ENCODE data around the gene VAT1L.

The VAT1L gene

GRCh38 chr16:77834635-77835540, 46.5 kb downstream of the VAT1L start:
- no peak for DNase-seq (ENCODE audit: low spot score)

GRCh38 chr16:77836801-77837200, 48.4 kb downstream of the VAT1L start:
- DNase-seq (ENCODE audit: low spot score), result no peak

- no peak for DNase-seq (ENCODE audit: low spot score)
Measured at GRCh38 chr16:77838597-77839255, 50.4 kb downstream of the VAT1L start.

- DNase-seq (ENCODE audit: low spot score), result no peak
Measured at GRCh38 chr16:77840093-77840492, 51.7 kb downstream of the VAT1L start.

- DNase-seq (ENCODE audit: low spot score), result no peak
Measured at GRCh38 chr16:77840673-77841501, 52.5 kb downstream of the VAT1L start.

GRCh38 chr16:77841502-77841763, 53.1 kb downstream of the VAT1L start:
- no peak for DNase-seq (ENCODE audit: low spot score)

GRCh38 chr16:77842468-77842867, 54.1 kb downstream of the VAT1L start:
- no peak for DNase-seq (ENCODE audit: low spot score)

- DNase-seq (ENCODE audit: low spot score), result no peak
Measured at GRCh38 chr16:77843405-77843804, 55.0 kb downstream of the VAT1L start.

- no peak for DNase-seq (ENCODE audit: low spot score)
Measured at GRCh38 chr16:77844801-77845200, 56.4 kb downstream of the VAT1L start.

- no peak for DNase-seq (ENCODE audit: low spot score)
Measured at GRCh38 chr16:77849646-77850258, 61.4 kb downstream of the VAT1L start.

GRCh38 chr16:77850636-77851333, 62.4 kb downstream of the VAT1L start:
- DNase-seq (ENCODE audit: low spot score), result no peak

- DNase-seq (ENCODE audit: low spot score), result no peak
Measured at GRCh38 chr16:77853161-77853560, 64.8 kb downstream of the VAT1L start.

GRCh38 chr16:77856438-77857160, 68.2 kb downstream of the VAT1L start:
- DNase-seq (ENCODE audit: low spot score), result no peak

GRCh38 chr16:77858060-77858459, 69.7 kb downstream of the VAT1L start:
- no peak for DNase-seq (ENCODE audit: low spot score)

- no peak for DNase-seq (ENCODE audit: low spot score)
Measured at GRCh38 chr16:77859493-77860232, 71.3 kb downstream of the VAT1L start.

- DNase-seq (ENCODE audit: low spot score), result no peak
Measured at GRCh38 chr16:77860953-77861352, 72.6 kb downstream of the VAT1L start.

- DNase-seq (ENCODE audit: low spot score), result no peak
Measured at GRCh38 chr16:77863250-77863649, 74.9 kb downstream of the VAT1L start.

- DNase-seq (ENCODE audit: low spot score), result no peak
Measured at GRCh38 chr16:77866752-77867151, 78.4 kb downstream of the VAT1L start.

- no peak for DNase-seq (ENCODE audit: low spot score)
Measured at GRCh38 chr16:77868052-77868451, 79.7 kb downstream of the VAT1L start.

- no peak for DNase-seq (ENCODE audit: low spot score)
Measured at GRCh38 chr16:77868478-77868877, 80.1 kb downstream of the VAT1L start.
